GM12875 (cell line): ENCODE measurements around the gene SCYL1.

Experiments used
- H3K4me3 ChIP-seq: one replicate; pipeline ENCODE4 v1.5.1; 2011; ENCODE audit warnings: low read depth, low read length, control low read depth
- TF ChIP-seq, protein P1 (sequence below): IDR thresholded peaks from 2 replicates; pipeline ENCODE4 v1.5.1; 2011; ENCODE audit warnings: low read depth, mild to moderate bottlenecking, control low read depth, inconsistent platforms, low read length, moderate library complexity, borderline replicate concordance; ENCODE audit not compliant: insufficient read depth

Gene SCYL1

DNA sequence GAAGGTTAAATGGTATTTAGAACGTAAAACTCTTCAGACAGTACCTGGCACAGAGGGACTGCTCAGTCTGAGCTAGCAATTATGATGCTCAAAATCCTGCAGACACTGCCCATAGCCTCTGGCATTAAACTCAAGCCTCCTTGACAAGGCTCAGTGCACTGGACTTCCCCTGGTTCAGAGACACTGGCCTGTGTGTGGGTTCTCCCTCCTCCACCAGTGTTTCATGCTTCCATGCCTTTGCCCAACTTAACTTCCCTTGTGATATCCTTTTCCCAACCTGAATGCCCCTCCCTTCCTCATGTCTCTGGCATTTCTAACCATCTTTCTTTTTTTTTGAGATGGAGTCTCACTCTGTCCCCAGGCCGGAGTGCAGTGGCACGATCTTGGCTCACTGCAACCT lies 24.2 kb downstream of the SCYL1 start:
- TF ChIP-seq, protein P1, sequence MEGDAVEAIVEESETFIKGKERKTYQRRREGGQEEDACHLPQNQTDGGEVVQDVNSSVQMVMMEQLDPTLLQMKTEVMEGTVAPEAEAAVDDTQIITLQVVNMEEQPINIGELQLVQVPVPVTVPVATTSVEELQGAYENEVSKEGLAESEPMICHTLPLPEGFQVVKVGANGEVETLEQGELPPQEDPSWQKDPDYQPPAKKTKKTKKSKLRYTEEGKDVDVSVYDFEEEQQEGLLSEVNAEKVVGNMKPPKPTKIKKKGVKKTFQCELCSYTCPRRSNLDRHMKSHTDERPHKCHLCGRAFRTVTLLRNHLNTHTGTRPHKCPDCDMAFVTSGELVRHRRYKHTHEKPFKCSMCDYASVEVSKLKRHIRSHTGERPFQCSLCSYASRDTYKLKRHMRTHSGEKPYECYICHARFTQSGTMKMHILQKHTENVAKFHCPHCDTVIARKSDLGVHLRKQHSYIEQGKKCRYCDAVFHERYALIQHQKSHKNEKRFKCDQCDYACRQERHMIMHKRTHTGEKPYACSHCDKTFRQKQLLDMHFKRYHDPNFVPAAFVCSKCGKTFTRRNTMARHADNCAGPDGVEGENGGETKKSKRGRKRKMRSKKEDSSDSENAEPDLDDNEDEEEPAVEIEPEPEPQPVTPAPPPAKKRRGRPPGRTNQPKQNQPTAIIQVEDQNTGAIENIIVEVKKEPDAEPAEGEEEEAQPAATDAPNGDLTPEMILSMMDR: no peak

DNA sequence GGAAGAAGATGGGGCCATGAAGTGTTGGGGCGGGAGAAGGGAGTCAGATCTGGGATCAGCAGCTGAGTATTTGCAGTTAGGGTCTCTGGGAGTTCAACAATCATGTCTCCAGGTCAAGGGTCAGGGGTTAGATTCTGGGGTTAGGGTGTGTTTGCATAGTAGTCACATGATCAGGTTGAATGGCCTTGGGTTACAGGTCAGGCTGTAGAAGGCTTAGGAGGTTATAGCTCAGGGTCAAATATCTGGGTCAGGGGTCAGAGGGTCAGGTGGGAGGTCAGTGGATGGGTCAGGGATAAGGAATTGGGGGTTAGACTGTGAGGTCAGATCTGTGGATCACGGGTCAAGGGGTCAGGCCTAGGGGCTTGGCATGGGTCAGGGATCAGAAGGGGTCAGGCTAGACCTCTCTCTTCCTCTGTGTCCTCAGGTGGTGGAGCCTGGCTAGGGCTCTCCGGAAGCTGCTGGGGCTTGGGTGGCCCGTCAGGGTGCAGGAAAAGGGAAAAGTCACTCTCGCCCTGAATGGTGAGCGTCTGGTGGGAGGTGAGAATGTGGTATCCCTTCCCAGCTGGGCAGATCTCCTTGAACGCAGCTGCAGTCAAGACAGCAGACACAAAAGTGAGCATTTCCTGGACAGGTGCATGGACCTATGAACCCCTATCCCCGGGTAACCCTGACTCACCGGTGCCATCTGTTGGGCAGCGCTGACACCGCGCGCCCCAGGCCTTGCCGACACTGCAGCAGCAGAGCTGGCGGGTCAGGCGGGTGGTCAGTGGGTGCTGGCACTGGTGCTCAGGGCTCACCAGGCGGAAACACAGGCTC lies 26.9 kb downstream of the SCYL1 start:
- H3K4me3 ChIP-seq: no peak overlapping the region
- TF ChIP-seq, protein P1: peak; percentile 86

More for the DNA sequence above, 24.2 kb downstream of the SCYL1 start:
- H3K4me3 ChIP-seq: no peak overlapping the region

DNA sequence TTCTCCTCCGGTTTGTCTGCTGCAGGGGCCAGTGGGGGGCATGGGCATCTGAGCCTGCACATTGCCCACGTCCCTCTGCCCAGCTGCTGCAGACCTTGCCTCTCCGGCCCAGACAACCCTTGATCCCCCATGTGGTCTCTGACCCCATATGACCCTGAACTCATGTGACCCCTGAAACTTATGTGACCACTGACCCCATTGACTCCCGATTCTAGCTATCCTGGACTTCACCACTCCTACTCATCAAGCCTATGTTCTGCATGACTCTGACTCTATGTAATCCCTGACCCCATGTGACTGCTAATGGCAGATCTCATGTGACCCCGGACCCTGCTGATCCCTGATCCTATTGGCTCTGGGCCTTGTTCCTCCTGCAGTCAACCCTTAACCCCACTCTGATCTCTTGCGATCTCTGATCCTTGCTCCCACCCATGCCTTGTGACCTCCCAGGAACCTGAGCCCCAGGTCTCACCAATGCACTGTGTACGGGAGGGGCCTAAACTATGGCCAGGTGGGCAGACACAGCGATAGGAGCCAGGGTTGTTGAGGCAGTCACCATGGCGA lies 27.6 kb downstream of the SCYL1 start:
- no peak overlapping the region for H3K4me3 ChIP-seq
- TF ChIP-seq, protein P1: no peak

DNA sequence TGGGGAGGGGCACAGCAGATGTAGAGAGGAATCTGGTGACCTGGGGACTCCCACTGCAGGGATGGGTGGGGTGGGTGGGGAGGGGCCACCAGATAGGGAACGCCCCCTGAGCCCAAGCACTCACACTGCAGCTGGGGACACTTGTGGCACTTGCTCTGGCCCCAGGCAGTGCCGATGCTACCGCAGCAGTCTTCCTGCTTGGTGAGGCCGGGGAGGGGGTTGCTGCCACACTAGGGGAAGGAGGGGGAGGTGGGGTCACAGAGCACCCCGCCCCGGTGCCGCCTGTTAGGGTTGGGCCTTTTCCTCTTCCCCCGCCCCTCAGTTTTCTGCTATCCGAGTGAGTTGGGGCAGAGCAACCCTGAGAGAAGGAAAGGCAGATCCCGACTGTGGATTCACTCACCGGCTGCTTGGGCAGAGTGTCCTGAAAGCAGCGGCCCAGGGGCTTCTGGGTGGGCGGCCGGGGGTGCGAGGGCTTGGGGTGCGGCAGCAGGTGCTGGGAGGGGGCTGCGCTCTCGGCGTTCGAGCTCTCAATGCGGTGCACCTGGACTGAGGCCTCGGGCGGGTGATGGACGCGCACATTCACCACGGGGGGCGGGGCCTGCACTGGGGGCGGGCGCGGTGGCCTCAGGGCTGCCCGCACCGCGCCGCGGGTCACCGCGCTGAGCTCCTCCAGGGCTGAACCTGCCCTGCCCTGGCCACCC lies 28.6 kb downstream of the SCYL1 start:
- TF ChIP-seq, protein P1: no peak
- H3K4me3 ChIP-seq: no peak overlapping the region

DNA sequence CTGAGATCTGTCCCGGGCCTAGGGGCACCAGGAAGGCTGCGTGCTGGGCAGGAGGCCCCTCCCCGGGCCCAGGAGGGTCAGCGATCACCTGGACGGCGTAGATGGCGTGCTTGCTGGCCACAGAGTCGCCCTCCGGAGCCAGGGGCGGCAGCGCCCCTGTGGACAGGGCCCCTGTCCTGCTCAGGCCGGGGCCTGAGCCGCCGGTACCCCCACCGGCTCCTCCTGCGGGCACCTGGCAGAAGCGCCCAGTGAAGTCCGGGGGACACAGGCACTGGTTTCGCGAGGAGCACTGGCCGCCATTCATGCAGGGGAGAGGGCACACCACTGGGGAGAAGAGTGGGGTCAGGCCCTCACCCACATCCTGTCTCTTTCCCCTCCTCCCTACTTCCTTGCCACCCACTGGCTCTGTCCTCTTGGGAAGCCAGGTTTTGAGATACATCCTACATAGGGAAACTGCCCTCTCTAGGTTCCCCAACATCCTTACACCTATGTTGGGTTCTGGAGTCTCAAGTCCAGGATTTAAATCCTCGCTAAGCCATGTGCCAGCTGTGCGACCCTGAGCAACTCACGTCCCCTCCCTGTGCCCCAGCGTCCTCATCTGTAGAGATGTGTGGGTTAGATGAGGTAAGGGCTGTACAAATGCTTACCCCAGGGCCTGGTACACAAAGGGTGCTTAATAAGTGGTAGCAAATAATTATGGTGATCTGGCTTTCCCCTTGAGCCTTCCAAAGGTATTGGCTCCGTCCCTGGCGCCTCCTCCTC lies 29.4 kb downstream of the SCYL1 start:
- no peak overlapping the region for H3K4me3 ChIP-seq
- TF ChIP-seq, protein P1: no peak

DNA sequence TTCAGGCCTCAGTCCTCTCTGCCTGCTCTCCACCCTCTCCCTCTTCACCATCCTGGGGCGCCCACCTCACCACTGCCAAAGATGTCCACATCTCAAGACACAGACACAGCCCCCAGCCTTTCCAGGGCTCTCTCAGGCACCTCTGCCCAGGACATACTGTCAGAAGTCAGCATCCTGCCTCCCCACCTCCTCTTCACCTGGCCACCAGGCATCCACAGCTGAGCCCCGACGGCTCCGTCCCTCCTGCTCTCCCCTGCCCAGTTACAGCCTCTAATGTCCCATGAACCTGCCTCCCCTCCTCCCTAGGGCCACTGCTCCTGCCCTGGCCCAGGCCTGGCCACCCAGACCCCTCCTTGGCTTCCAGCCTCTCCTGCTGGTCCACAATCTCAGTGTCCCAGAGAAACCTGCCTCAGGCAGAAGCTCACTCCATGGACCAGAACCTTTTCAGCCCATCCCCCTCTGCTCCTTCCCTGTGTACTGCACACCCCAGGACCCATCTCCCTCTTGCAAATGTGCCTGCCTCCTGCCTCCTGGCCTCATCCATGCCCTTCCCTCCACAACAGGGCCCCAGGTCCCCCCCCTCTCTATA lies 30.1 kb downstream of the SCYL1 start:
- TF ChIP-seq, protein P1: no peak
- no peak overlapping the region for H3K4me3 ChIP-seq
